Esophagus muscularis mucosa (tissue), 4 donors: ENCODE measurements around the gene MSH3. TPM values are rescaled to one million over a fixed set of nuclear protein-coding genes. Genes with fewer than 3 reads are reported as not detected.

Experiments used
- DNase-seq: peaks from one replicate; pipeline ENCODE4 v3.0.0-alpha.2; 2017; ENCODE audit errors: extremely low spot score
- H3K27ac ChIP-seq, 4 donors: fragments of 200-600 bp; sonication (generic); replicated peaks in 1 of 4; 1 replicate in 3 of 4; 2 replicates in 1 of 4; pipeline ENCODE4 v1.5.1; 2016 to 2019; ENCODE audit warnings: mild to moderate bottlenecking in 1 of 4
- H3K27me3 ChIP-seq, 4 donors: fragments of 200-600 bp; sonication (generic); one replicate each; pipeline versions ENCODE4 v1.5.1 to v1.6.0; 2016 to 2019
- H3K36me3 ChIP-seq, 4 donors: fragments of 200-600 bp; sonication (generic); one replicate each; pipeline ENCODE4 v1.5.1; 2016 to 2019
- H3K4me1 ChIP-seq, 4 donors: fragments of 200-600 bp; sonication (generic); one replicate each; pipeline ENCODE4 v1.5.1; 2016 to 2019
- H3K4me3 ChIP-seq, 4 donors: fragments of 200-600 bp; sonication (generic); 1 replicate in 2 of 4; 2 replicates in 2 of 4; pipeline ENCODE4 v1.5.1; 2016 to 2019; ENCODE audit warnings: mild to moderate bottlenecking in 4 of 4, moderate library complexity in 1 of 4
- H3K9me3 ChIP-seq, 4 donors: fragments of 200-600 bp; sonication (generic); 1 replicate in 3 of 4; 2 replicates in 1 of 4; pipeline ENCODE4 v1.5.1; 2016 to 2019
- CTCF ChIP-seq, 3 experiments: fragments of 200-600 bp in 2 of 3; fragments of 450-650 bp in 1 of 3; sonication (generic) in 2 of 3; IDR thresholded peaks; one replicate each; pipeline ENCODE4 v1.5.1; 2017 to 2019; ENCODE audit warnings: antibody characterized with exemption in 3 of 3, mild to moderate bottlenecking in 2 of 3, moderate library complexity in 1 of 3
- EP300 ChIP-seq: sonication (generic); formaldehyde crosslinking; IDR thresholded peaks from one replicate; pipeline ENCODE4 v1.6.1; 2017; ENCODE audit warnings: antibody characterized with exemption
- POLR2A ChIP-seq: fragments of 450-650 bp; IDR thresholded peaks from one replicate; pipeline ENCODE4 v1.6.1; 2017; ENCODE audit warnings: antibody characterized with exemption, moderate library complexity, mild to moderate bottlenecking, low read depth
- POLR2AphosphoS5 ChIP-seq, 2 donors: sonication (generic); formaldehyde crosslinking; IDR thresholded peaks; one replicate each; pipeline ENCODE4 v1.6.1; 2017; ENCODE audit warnings: antibody characterized with exemption in 2 of 2
- WGBS: methylation state at CpG from one replicate; pipeline ENCODE4 v1.1.5; 2018; 5-methylcytosine and 5-hydroxymethylcytosine counted together
- intact Hi-C: fragments of 100-400 bp; cut with DNase I; formaldehyde crosslinking; loops from one replicate; pipeline ENCODE4 v1.15.1; 2023
- total RNA-seq, 4 donors: library from RNA; depleted of rRNA; stranded (reverse); fragments of >200 nt; gene quantifications; one replicate each; pipeline versions ENCODE4 v1.1.0 to v1.2.1, GENCODE V29; 2016

MSH3 gene
- total RNA-seq, 4 donors from 2014 or later, result 7.6 to 11.6 (median 9.3) TPM

- Histone ChIP-seq H3K4me1 (no peaks in the 10 kb centered on the region), H3K27me3 (no peaks in the 10 kb centered on the region), H3K4me3 (no peak overlapping the region), H3K9me3 (no peaks in the 10 kb centered on the region), H3K27ac (no peak overlapping the region), H3K36me3 (peaks cover 0 to 49% (median 10%) of the 10 kb centered on the region in 4 donors)
- WGBS, result 92% methylated on average over 3 of the region's 3 CpGs
- intact Hi-C loops, result no loop called here
- no peak for DNase-seq
- TF ChIP-seq EP300 (no peak), CTCF (IDR thresholded peaks at IDR 0.05) (no peak), POLR2AphosphoS5 (IDR thresholded peaks at IDR 0.05) (no peak), POLR2A (no peak)
These were observed 57.5 kb downstream of the MSH3 start for GRCh38 chr5:80711938-80712337.

GRCh38 chr5:80712919-80713318 lies 58.5 kb downstream of the MSH3 start:
- WGBS, result 77% methylated on average over 2 of the region's 2 CpGs
- Histone ChIP-seq H3K27ac (no peak overlapping the region), H3K4me3 (no peak overlapping the region), H3K4me1 (no peaks in the 10 kb centered on the region), H3K9me3 (no peaks in the 10 kb centered on the region), H3K36me3 (peaks cover 0 to 41% (median 10%) of the 10 kb centered on the region in 4 donors), H3K27me3 (no peaks in the 10 kb centered on the region)
- no peak for DNase-seq
- TF ChIP-seq CTCF (IDR thresholded peaks at IDR 0.05), result no peak
- intact Hi-C loops, result no loop called here

GRCh38 chr5:80713631-80714030 lies 59.2 kb downstream of the MSH3 start:
- intact Hi-C loops, result no loop called here
- 80% methylated on average over 5 of the region's 5 CpGs for WGBS
- no peak for DNase-seq
- peaks cover 0 to 40% (median 9%) of the 10 kb centered on the region in 4 donors for H3K36me3 ChIP-seq
- no peaks in the 10 kb centered on the region for H3K27me3 ChIP-seq
- TF ChIP-seq CTCF (IDR thresholded peaks at IDR 0.05) (no peak), EP300 (no peak), POLR2A (no peak), POLR2AphosphoS5 (IDR thresholded peaks at IDR 0.05) (no peak)
- no peaks in the 10 kb centered on the region for H3K4me1 ChIP-seq
- no peaks in the 10 kb centered on the region for H3K9me3 ChIP-seq
- no peak overlapping the region for H3K27ac ChIP-seq
- H3K4me3 ChIP-seq, result no peak overlapping the region

- Histone ChIP-seq H3K9me3 (peaks cover 0 to 5% (median 0%) of the 10 kb centered on the region in 4 donors), H3K4me1 (no peaks in the 10 kb centered on the region), H3K27me3 (no peaks in the 10 kb centered on the region), H3K36me3 (peaks cover 0 to 29% (median 11%) of the 10 kb centered on the region in 4 donors), H3K4me3 (no peak overlapping the region), H3K27ac (no peak overlapping the region)
- 94% methylated on average over 5 of the region's 5 CpGs for WGBS
- TF ChIP-seq CTCF (IDR thresholded peaks at IDR 0.05) (no peak), POLR2AphosphoS5 (IDR thresholded peaks at IDR 0.05) (no peak), POLR2A (no peak)
- no peak for DNase-seq
- intact Hi-C loops, result no loop called here
These were observed 60.3 kb downstream of the MSH3 start for GRCh38 chr5:80714570-80715298.

- TF ChIP-seq CTCF (IDR thresholded peaks at IDR 0.05) (no peak), EP300 (no peak), POLR2AphosphoS5 (IDR thresholded peaks at IDR 0.05) (no peak), POLR2A (no peak)
- intact Hi-C loops, result no loop called here
- H3K27me3 ChIP-seq, result no peaks in the 10 kb centered on the region
- peaks cover 0 to 10% (median 0%) of the 10 kb centered on the region in 4 donors for H3K9me3 ChIP-seq
- no peak for DNase-seq
- no peaks in the 10 kb centered on the region for H3K4me1 ChIP-seq
- H3K4me3 ChIP-seq, result no peak overlapping the region
- WGBS, result 94% methylated on average over 2 of the region's 2 CpGs
- H3K36me3 ChIP-seq, result peaks cover 0 to 29% (median 10%) of the 10 kb centered on the region in 4 donors
- H3K27ac ChIP-seq, result no peak overlapping the region
These were observed 61.4 kb downstream of the MSH3 start for GRCh38 chr5:80715887-80716286.
